Measurements from ENCODE around the gene C1orf210. TPM values are rescaled to one million over a fixed set of nuclear protein-coding genes. Genes with fewer than 3 reads are reported as not detected.
A peak's percentile ranks its signal among the peaks of the same experiment; 100 is the strongest.

Gene C1orf210
- total and polyA plus RNA-seq, 9 of the 15 experiments (the other 6 are each of a cell fraction or from before 2014, with no cell fraction given): 0.21 TPM; not detected in 8

DNA sequence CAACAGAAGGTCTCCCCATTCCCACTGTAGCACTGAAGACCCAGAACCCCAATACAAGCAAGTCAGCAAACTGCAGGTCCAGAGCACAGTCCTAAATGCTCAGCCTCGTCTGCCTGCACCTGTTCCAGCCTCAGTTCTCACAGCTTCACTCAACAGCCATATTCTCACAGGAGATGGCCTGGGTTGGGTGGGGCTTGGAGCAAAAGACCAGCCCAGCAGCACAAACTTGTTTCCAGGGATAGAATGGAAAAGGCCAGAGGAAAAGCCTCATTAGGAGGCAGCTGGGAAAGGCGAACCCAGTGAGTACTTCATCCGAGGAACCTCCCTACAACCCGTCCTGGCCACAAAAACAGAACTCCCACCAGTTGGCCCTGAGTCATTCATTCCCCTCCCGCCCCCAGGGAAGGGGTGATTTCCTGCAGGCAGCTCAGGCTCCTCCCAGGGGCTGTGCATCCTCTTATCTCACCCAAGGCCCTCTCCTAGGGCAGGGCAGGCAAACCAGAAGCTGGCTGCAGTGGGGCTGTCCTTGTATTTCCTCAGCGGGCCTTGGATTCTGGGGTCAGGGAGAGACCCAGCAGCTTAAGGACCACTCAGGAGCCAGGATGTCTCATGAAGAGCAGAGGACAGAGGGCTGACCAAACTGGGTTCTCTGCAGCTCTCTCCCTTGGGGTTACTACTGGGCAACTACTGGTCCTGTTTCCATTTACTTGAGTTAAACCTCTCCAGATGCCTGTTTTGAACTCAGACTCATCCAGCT, 44.8 kb upstream of the C1orf210 start:
- intact Hi-C loops (cut with micrococcal nuclease): no loop called here
- no TSS peak for BruUV-seq (replicated peaks)
- ATAC-seq: peak; percentile 100
- TF ChIP-seq EHMT2 (IDR thresholded peaks at IDR 0.05): 0 out of 2 replicates have a peak, but pooled peaks have one; percentile 47
- TF ChIP-seq, protein P1, sequence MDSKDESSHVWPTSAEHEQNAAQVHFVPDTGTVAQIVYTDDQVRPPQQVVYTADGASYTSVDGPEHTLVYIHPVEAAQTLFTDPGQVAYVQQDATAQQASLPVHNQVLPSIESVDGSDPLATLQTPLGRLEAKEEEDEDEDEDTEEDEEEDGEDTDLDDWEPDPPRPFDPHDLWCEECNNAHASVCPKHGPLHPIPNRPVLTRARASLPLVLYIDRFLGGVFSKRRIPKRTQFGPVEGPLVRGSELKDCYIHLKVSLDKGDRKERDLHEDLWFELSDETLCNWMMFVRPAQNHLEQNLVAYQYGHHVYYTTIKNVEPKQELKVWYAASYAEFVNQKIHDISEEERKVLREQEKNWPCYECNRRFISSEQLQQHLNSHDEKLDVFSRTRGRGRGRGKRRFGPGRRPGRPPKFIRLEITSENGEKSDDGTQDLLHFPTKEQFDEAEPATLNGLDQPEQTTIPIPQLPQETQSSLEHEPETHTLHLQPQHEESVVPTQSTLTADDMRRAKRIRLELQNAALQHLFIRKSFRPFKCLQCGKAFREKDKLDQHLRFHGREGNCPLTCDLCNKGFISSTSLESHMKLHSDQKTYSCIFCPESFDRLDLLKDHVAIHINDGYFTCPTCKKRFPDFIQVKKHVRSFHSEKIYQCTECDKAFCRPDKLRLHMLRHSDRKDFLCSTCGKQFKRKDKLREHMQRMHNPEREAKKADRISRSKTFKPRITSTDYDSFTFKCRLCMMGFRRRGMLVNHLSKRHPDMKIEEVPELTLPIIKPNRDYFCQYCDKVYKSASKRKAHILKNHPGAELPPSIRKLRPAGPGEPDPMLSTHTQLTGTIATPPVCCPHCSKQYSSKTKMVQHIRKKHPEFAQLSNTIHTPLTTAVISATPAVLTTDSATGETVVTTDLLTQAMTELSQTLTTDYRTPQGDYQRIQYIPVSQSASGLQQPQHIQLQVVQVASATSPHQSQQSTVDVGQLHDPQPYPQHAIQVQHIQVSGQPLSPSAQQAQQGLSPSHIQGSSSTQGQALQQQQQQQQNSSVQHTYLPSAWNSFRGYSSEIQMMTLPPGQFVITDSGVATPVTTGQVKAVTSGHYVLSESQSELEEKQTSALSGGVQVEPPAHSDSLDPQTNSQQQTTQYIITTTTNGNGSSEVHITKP (IDR thresholded peaks at IDR 0.05; ENCODE audit: partially characterized antibody): peak; percentile 48
- TF ChIP-seq TEAD2 (tag; IDR thresholded peaks at IDR 0.05): peak; percentile 57; the same call in 1 of the 2 replicates
- TF ChIP-seq MAFK (IDR thresholded peaks at IDR 0.05; ENCODE audit: low read length): peak; percentile 70; the same call in 1 of the 2 replicates
- TF ChIP-seq ZNF57 (CRISPR knock-in tag; IDR thresholded peaks at IDR 0.05): no peak
- TF ChIP-seq L3MBTL2 (IDR thresholded peaks at IDR 0.05): peak; percentile 75; the same call in 1 of the 2 replicates
- no peak for TF ChIP-seq BCL6 (CRISPR knock-in tag; IDR thresholded peaks at IDR 0.05)
- no peak for TF ChIP-seq ZNF197 (CRISPR knock-in tag; IDR thresholded peaks at IDR 0.05; ENCODE audit: low read depth)
- TF ChIP-seq, protein P2, sequence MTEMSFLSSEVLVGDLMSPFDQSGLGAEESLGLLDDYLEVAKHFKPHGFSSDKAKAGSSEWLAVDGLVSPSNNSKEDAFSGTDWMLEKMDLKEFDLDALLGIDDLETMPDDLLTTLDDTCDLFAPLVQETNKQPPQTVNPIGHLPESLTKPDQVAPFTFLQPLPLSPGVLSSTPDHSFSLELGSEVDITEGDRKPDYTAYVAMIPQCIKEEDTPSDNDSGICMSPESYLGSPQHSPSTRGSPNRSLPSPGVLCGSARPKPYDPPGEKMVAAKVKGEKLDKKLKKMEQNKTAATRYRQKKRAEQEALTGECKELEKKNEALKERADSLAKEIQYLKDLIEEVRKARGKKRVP (CRISPR knock-in tag; IDR thresholded peaks at IDR 0.05): 0 out of 2 replicates have a peak, but pooled peaks have one; percentile 7
- no peak for TF ChIP-seq SRSF9 (IDR thresholded peaks at IDR 0.05; ENCODE audit: borderline replicate concordance, low read depth, low read length)
- TF ChIP-seq, protein P3, sequence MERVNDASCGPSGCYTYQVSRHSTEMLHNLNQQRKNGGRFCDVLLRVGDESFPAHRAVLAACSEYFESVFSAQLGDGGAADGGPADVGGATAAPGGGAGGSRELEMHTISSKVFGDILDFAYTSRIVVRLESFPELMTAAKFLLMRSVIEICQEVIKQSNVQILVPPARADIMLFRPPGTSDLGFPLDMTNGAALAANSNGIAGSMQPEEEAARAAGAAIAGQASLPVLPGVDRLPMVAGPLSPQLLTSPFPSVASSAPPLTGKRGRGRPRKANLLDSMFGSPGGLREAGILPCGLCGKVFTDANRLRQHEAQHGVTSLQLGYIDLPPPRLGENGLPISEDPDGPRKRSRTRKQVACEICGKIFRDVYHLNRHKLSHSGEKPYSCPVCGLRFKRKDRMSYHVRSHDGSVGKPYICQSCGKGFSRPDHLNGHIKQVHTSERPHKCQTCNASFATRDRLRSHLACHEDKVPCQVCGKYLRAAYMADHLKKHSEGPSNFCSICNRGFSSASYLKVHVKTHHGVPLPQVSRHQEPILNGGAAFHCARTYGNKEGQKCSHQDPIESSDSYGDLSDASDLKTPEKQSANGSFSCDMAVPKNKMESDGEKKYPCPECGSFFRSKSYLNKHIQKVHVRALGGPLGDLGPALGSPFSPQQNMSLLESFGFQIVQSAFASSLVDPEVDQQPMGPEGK (CRISPR knock-in tag; IDR thresholded peaks at IDR 0.05; ENCODE audit: borderline replicate concordance): no peak
- TF ChIP-seq SMC3 (conservative IDR thresholded peaks at IDR 0.05; ENCODE audit: insufficient read depth, low read depth, low read length): 0 out of 2 replicates have a peak, but pooled peaks have one; percentile 8
- peak; percentile 60 for TF ChIP-seq ZNF316 (IDR thresholded peaks at IDR 0.05)
- TF ChIP-seq JUND (IDR thresholded peaks at IDR 0.05; ENCODE audit: borderline replicate concordance, low read depth, low read length): peak; percentile 96
- peak; percentile 91; the same call in 2 of the 3 replicates for TF ChIP-seq JUND (tag; IDR thresholded peaks at IDR 0.05; ENCODE audit: borderline replicate concordance, low read depth, low read length)

More for the DNA sequence above, 44.8 kb upstream of the C1orf210 start:
- ChIA-PET CTCF (ENCODE audit: low intra/inter-chr PET ratio) (no interaction called here), POLR2A (interaction anchor here (0.5 to 2.2 kb wide), 15 partner anchors 9 to 1400 kb away, joined by 3 to 17 read pairs (median 3); partner anchors contain the start of gene CDC20)
- DNase-seq (ENCODE audit: extremely low read depth in 1 of 4, low spot score in 3 of 4) (peak; percentile 97 to 99 (median 97)), FAIRE-seq (peak; percentile 98)
- Histone ChIP-seq H3K9ac (ENCODE audit: insufficient read depth in 1 of 2, low read depth in 2 of 2, low read length in 2 of 2) (peak overlapping the region; percentile 48 to 60; a peak in 3 of 4 replicates), H3K4me2 (ENCODE audit: insufficient read depth, low read length) (peak overlapping the region; percentile 79), H4K20me1 (replicated peaks; ENCODE audit: control insufficient read depth, insufficient read depth, low read length) (no peaks in the 10 kb centered on the region), H3K4me1 (replicated peaks in 1 of 2; ENCODE audit: control insufficient read depth in 2 of 2, insufficient read depth in 2 of 2, low read length in 2 of 2) (peaks cover 15 to 20% of the 10 kb centered on the region in 2 experiments), H3K36me3 (ENCODE audit: control insufficient read depth, insufficient read depth, low read length) (no peaks in the 10 kb centered on the region; the same call in 2 of the 3 replicates), H3K27me3 (ENCODE audit: control insufficient read depth in 2 of 2, insufficient read depth in 2 of 2, low read length in 2 of 2) (no peaks in the 10 kb centered on the region), H3K27ac (ENCODE audit: extremely low read depth, low read depth, low read length) (peak overlapping the region; percentile 93), H3K9me1 (ENCODE audit: control insufficient read depth, insufficient read depth, low read length) (no peaks in the 10 kb centered on the region), H2AFZ (ENCODE audit: low read depth, low read length) (peak overlapping the region; percentile 99), H3K4me3 (peak overlapping the region; percentile 9; the same call in 1 of the 2 replicates), H3K79me2 (ENCODE audit: control insufficient read depth, insufficient read depth, low read length) (no peaks in the 10 kb centered on the region), H3K9me3 (replicated peaks; ENCODE audit: control insufficient read depth, insufficient read depth, low read depth, low read length) (peaks cover 11% of the 10 kb centered on the region)
- 4% methylated on average over 6 of the region's 6 CpGs for WGBS (ENCODE audit: insufficient coverage, low coverage, missing lambda C conversion rate)
- in situ Hi-C loops (cut with MboI): no loop called here
